IPS DF 4.7 (cell line): ENCODE measurements around the gene SHC1.

Source experiments
- DNase-seq: peaks from one replicate; pipeline ENCODE4 v3.0.0-alpha.2; 2013; ENCODE audit warnings: low spot score; ENCODE audit errors: extremely low read depth

The SHC1 gene

DNA sequence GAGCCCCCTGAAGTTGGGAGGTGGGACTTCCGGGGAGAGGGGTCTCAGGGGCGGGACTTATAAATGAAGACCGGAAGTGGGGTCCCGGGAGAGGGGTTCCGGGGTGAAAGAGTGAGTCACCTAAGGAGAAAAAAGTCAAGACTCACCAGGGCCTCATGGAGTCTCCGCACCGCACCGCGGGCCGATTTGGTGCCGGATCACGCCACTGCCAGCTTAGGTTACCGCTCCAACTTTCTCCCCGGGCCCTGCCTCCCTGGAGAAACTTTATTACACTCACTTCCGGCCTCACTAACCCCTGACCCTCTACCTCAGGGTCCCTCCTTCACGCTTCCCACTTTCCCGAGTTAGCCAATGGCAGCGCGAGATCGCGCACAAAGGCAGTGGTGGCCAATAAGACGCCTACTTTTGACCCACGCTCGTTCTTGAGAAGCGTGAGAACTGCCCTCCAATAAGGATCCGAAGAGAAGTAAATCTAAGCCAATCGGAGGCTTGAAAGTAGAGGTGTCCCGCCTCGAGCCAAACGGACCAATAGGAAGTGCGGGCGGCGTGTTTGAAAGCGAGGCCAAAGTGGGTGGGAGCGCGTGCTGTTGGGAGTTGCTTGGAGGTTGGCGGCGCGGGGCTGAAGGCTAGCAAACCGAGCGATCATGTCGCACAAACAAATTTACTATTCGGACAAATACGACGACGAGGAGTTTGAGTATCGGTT lies 3.7 kb upstream of the SHC1 start, which contains the start of gene CKS1B:
Gene CKS1B, plus strand, starts transcription at position 580 of the 706 bp plus-strand sequence. Its CDS starts 65 bp downstream, at position 645.
- peak; percentile 99 for DNase-seq

DNA sequence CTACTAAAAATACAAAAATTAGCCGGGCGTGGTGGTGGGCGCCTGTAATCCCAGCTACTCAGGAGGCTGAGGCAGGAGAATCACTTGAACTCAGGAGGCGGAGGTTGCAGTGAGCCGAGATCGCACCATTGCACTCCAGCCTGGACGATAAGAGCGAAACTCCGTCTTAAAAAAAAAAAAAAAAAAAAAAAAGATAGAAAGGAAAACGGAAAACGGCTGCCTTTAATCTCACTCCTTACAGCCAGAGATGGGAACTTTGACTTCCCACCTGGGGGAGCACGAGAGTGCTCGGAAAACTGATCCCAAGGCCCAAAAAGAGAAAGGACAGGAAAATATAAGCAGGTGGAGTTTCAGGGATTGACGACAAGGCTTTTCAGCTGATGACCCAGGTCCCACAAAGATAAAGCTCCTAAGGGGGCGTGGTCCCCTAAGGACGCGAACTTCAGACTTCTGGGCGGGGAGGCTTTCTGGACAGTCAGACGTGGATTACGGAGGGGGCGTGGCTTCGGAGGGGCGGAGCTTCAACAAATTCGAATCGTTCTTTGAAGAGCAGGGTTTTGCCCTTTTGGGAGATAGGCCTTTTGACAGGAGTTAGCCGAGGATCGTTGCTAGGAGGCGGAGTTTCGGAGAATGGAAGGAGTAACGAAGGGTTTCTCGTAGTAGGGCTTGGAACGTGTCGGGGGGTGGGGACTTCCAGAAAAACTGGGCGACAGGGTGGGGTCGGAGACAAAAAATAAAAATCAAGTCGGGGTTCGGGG lies 3.0 kb upstream of the SHC1 start:
- DNase-seq, result peak; percentile 92

DNA sequence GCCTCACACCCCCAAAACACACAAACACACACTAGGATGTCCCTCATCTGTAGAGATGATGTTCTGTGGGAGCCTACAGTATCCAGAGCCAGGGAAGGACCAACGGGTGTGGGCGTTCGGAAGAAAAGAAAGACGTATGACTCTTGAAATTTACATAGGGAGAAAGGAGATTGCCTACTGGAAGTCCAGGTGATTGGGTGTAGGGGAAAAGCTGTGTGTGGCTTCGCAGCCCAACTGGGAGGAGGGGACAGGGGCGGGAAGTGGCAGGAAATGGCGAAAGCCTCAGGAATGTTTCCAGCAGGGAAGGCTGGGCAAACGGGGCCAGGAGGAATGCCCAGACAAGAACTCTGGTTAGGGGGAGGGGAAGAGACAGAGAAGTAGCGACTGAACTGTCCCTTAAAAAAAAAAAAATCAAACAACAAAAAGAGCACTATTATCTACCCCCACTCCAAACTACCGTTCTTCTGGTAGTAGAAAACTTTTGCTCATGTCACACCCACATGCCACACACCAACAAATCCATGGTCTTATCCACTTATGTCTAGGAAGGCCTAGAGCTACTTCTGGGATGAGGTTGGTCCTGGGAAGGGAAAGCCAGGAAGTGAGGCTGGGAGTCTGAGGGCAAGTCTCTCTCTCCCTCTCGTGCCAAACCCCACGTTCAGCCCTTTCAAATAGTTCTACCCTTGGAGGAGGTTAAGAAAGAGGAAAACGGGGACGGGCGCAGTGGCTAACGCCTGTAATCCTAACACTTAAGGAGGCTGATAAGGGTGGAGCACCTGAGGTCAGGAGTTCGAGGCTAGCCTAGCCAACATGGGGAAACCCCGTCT lies 2.2 kb upstream of the SHC1 start:
- peak; percentile 96 for DNase-seq

DNA sequence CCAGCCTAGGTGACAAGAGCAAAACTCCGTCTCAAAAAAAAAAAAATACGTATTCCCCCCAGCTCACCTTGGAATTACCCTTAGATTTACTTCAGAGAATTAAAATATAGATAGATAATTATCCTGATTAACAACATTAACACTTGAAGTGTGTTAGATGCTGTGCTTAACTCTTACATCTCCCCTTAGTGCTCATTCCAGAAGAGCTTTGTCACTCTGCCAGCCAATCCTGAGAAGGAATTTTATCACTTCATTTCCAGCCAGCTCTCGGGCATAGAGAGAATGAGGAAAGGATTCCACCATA lies 1.6 kb upstream of the SHC1 start:
- DNase-seq, result no peak

DNA sequence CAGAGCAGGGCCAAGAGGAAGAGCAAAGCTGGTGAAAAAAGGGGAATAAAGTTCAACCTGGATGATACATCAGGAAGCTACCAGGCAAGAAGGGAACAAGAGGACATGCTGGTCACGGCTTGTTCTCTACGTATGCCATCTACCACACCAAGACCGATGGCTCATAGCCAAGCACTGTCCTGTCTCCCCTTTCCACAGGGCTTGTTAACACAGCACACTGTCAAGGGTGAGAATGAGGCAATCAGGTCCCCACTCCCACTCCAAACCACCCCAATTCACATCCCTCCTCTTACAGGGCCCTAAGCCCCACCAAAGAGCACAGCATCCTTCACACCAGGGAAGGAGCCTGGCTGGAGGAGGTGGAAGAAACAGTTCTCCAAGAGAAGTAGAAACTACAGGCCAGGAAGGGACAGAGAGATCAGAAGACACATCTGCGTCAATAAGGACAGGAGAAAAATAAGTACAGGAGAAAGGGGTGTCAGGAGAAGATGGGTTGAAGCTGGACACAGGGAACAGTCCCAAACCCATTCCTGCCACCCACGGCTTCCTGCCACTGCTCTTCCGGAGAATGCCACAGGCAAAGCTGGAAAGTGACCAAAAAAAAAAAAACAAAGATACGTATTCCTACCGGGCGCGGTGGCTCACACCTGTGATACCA lies 923 bp upstream of the SHC1 start:
- DNase-seq, result no peak

DNA sequence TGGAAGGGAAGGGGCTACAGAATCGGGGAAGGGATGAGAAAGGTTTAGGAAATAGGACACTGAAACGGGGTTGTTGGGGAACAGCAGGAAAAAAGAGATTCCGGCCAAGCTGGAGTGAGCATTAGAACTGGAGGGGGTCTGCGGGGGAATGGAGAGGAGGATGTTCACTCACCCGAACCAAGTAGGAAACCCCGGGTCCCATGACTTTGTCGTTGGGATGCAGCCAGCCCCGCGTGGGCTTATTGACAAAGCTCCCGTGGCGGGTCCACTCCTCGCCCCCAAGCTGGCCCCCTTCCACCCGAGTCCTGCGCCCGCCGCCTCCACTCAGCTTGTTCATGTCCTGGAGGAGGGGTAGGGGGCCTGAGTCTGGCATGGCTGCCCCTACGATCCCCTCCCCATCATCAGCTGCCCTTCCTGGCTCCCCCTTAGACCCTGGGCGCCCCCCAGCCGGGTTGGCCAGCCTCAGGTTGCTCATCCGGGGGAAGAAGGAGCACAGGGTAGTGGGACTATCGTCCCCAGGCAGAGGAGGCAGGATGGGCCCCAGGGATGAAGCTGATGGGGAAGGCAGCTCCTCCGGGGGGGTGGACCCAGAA lies 591 bp downstream of the SHC1 start:
- DNase-seq, result no peak

GRCh38 chr1:154969246-154969645 lies 1.3 kb downstream of the SHC1 start:
- DNase-seq, result no peak

DNA sequence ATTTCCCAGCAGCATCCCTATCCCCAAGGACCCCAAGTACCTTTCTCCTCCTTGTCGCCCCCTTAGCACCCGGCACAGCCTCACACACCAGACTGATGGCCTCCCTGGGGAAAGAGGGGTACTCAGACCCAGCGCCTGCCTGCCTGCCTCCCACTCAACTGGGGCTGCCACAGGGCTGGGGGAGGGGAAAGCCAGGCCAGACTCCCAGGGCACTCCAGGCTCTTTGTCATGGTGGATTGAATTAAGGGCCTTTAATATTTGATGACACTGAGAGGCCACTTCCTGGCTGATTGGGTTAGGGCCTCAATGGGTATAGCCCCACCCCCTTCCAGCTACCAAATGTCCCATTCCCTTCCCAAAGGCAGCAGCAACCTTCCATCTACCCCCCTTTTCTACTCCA lies 1.8 kb downstream of the SHC1 start:
- DNase-seq, result no peak

DNA sequence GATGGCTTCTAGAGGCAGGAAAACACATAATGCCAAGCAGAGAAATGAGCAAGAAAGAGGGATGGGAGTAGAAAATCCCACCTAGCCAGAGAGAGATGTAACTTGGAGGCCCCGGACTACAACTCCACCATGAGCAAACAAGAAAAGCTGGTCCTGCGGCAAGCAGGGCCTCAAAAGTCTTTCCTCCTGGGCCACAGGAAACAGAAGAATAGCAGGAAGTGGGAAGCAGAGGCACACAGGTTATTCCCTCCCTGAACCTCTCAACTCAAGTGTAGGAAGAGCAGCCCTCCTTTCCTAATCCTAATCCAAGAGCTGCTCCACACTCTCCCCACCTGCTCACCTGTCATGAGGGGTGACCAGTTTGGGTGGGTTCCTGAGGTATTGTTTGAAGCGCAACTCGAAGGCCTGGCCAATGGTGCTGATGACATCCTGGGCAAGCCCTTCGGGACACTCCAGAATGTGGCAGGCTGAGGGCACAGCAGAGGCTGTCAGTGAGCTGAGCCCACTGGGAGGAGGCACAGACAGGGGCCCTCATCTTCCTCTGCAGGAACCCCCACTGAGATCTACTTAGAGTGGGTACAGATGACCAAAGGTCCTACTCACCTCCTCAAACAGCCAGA lies 3.1 kb downstream of the SHC1 start:
- DNase-seq, result no peak

DNA sequence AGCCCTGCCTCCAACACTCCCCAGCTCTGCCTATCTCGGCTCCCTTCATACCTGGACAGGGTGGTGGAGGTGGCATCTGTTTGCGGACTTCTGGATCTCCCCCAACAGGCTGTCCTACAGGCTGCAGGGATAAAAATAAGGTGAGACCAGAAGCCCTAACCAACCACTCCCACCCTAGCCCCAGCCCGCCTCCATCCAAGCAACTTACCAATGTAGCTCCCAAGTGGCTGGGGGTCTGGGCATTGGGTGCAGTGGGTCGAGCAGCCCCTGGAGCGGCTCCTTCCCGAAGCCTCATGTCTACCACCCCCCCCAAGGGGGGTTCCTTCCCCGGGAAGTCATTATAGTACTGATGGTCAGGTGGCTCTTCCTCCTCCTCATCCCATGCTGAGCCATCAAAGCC lies 4.4 kb downstream of the SHC1 start:
- DNase-seq, result no peak

DNA sequence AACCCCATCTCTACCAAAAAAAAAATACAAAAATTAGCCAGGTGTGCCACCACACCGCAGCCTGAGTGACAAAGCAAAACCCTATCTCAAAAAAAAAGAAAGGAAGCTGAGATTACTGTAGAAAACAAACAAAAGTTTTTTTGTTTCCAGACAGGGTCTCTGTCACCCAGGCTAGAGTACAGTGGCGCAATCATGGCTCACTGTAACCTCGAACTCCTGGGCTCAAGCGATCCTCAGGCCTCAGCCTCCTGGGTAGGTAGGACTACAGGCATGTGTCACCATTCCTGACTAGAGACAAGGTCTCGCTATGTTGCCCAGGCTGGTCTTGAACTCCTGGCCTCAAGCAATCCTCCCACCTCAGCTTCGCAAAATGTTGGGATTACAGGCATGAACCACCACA lies 6.2 kb downstream of the SHC1 start:
- no peak for DNase-seq

GRCh38 chr1:154963643-154964042 lies 6.9 kb downstream of the SHC1 start:
- DNase-seq, result no peak

- no peak for DNase-seq
Measured at GRCh38 chr1:154962795-154963330, 7.7 kb downstream of the SHC1 start.

- DNase-seq, result no peak
Measured at GRCh38 chr1:154962156-154962749, 8.3 kb downstream of the SHC1 start.

DNA sequence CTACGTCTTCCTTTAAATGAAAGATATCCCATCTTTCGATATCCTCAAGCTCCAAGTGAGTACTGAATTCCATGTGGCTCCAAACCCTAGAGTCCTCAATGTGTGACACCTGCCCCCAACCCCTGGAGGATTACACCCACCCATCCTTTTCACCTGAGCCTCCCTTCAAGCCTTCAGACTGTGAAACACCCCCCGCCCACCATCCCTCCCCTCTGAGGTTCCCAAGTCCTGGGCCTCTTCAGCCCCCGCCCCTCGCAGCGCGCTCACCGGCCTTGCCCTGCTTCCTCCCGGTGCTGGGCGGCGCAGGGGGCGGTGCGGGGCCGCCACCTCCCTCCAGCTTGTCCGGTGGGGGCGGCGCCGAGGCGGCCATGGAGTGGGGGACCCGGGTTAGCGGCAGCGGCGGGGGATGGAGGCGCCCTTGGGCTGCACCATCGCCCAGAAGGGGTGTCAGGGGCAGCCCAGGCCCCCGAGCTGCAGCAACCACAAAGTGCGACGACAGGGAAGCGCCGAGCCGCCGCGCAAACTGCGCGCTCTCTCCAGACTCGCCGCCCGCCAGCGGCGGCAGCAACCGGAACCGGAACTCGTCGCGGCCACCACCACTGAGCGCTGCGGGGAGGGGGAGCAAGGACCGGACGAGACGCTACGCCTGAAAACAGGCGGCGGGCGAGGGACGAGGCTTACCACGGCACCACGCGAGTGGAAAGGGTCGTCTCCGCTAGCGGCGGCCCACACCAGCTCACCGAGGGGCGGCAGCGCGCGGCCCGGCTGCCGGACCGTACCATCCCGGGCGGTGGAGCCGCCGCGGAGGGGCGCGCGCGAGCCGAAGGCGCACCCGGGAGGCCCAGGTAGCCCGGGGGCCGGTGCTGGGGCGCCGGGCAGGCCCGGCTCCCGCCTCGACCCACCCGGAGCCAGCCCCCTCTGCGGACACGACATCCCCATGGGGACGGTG lies 9.1 kb downstream of the SHC1 start, which contains the start of gene PYGO2:
Gene PYGO2, minus strand, starts transcription at position 576 of the 949 bp plus-strand sequence. Its CDS starts 206 bp downstream, at position 370.
- DNase-seq, result no peak

GRCh38 chr1:154960446-154961136 lies 10.0 kb downstream of the SHC1 start:
- DNase-seq, result no peak

- DNase-seq, result no peak
Measured at GRCh38 chr1:154959426-154959780, 11.1 kb downstream of the SHC1 start.

DNA sequence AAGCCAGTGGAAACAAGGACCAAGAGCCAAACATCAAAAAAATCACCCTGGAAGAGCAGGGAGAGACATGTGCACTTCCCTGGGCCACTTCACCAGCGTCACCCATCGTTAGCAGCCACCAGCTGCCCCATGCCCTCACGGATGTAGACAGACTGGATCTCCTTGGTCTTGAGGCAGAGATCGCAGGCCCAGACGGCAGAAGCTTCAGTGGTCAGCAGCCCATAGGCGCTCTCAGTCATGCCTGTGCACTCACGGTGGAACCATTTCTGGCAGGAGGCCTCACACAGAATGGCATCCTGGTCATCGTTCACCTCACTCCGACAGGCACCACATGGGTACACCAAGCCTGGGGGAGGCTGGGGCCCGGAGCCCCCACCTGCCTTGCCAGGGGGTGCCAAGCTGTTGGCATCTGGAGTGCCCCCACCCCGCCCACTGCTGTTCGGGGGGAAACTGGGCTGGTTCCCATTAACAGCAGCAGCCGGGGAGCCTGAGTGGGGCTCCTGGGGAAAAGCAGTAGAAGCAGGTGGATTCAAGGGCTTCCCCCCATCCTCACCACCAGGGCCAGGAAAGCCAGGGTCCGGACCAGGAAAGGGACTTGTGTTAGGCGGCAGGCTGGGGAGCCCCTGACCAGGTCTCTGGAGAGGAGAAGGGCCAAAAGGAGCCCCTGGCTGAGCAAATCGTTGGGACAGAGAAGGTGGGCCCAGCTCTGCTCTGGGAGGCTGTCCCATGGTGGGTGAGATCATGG lies 11.7 kb downstream of the SHC1 start:
- no peak for DNase-seq
